ENCODE results near the gene RAPGEF2.
"Not testable (repeated sequence)": the region's sequence is repeated elsewhere in the genome, so short reads cannot be mapped to it uniquely, and the experiment has no call there.

Gene RAPGEF2

GRCh38 chr4:159141193-159141592 lies 38.3 kb downstream of the RAPGEF2 start:
- no peak for DNase-seq

- no peak for DNase-seq
Measured at GRCh38 chr4:159142241-159142640, 39.4 kb downstream of the RAPGEF2 start.

- DNase-seq: no peak
Measured at GRCh38 chr4:159142681-159143384, 40.0 kb downstream of the RAPGEF2 start.

- DNase-seq: no peak
Measured at GRCh38 chr4:159143687-159144086, 40.8 kb downstream of the RAPGEF2 start.

- no peak for DNase-seq
Measured at GRCh38 chr4:159144112-159144694, 41.3 kb downstream of the RAPGEF2 start.

- no peak for DNase-seq
Measured at GRCh38 chr4:159145318-159145991, 42.6 kb downstream of the RAPGEF2 start.

- DNase-seq: no peak
Measured at GRCh38 chr4:159145992-159146330, 43.1 kb downstream of the RAPGEF2 start.

- DNase-seq: no peak
Measured at GRCh38 chr4:159146488-159146887, 43.6 kb downstream of the RAPGEF2 start.

GRCh38 chr4:159148441-159148840 lies 45.6 kb downstream of the RAPGEF2 start:
- DNase-seq: no peak

- no peak for DNase-seq
Measured at GRCh38 chr4:159149666-159150065, 46.8 kb downstream of the RAPGEF2 start.

GRCh38 chr4:159150396-159150795 lies 47.5 kb downstream of the RAPGEF2 start:
- no peak for DNase-seq

- no peak for DNase-seq
Measured at GRCh38 chr4:159150821-159151390, 48.0 kb downstream of the RAPGEF2 start.

- DNase-seq: no peak
Measured at GRCh38 chr4:159151689-159152088, 48.8 kb downstream of the RAPGEF2 start.

GRCh38 chr4:159152181-159152580 lies 49.3 kb downstream of the RAPGEF2 start:
- DNase-seq: no peak

GRCh38 chr4:159153669-159154068 lies 50.8 kb downstream of the RAPGEF2 start:
- DNase-seq: no peak

- no peak for DNase-seq
Measured at GRCh38 chr4:159155119-159155518, 52.2 kb downstream of the RAPGEF2 start.

- DNase-seq: no peak
Measured at GRCh38 chr4:159158083-159158617, 55.3 kb downstream of the RAPGEF2 start.

- no peak for DNase-seq
Measured at GRCh38 chr4:159158985-159159384, 56.1 kb downstream of the RAPGEF2 start.

- no peak for DNase-seq
Measured at GRCh38 chr4:159159611-159160010, 56.7 kb downstream of the RAPGEF2 start.

- no peak for DNase-seq
Measured at GRCh38 chr4:159160242-159160641, 57.4 kb downstream of the RAPGEF2 start.

- not testable (repeated sequence) for DNase-seq
Measured at GRCh38 chr4:159161436-159161835, 58.6 kb downstream of the RAPGEF2 start.

GRCh38 chr4:159162576-159162975 lies 59.7 kb downstream of the RAPGEF2 start:
- no peak for DNase-seq

GRCh38 chr4:159163521-159163920 lies 60.6 kb downstream of the RAPGEF2 start:
- no peak for DNase-seq
